ENCODE measurements around the gene TMCC1.

Gene TMCC1

DNA sequence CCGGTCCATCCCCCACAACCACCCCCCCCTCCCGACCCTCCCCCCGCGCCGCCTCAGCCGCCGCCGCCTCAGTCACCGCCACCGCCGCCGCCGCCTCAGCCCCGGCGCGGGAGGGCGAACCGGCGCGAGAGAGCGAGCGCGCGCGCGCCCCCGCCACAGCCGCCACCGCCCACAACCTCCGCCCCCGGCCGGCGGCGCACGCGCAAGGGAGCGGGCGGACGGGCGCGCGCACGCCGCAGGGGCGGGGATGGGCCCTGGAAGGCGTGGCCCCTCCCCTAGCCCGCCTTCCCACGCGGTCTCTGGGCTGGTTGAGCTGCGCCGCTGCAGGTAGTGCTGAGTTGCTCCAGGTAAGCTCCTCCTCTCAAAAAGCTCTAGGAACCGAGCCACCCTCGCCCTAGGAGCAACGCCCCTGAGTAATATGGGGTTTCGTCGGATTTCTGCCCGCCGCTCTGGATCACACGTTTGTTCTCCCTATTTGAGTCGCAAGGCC is at the start of gene TMCC1:
TSS of gene TMCC1 (minus strand) at position 131 of the 490 bp plus-strand sequence.
- peak within 1 kb of the TSS; percentile 86 for H3K4me3 ChIP-seq (ENCODE audit: control insufficient read depth, low read depth, low read length)
- DNase-seq (ENCODE audit: low read depth) = peak; percentile 7
- TF ChIP-seq, protein P1, sequence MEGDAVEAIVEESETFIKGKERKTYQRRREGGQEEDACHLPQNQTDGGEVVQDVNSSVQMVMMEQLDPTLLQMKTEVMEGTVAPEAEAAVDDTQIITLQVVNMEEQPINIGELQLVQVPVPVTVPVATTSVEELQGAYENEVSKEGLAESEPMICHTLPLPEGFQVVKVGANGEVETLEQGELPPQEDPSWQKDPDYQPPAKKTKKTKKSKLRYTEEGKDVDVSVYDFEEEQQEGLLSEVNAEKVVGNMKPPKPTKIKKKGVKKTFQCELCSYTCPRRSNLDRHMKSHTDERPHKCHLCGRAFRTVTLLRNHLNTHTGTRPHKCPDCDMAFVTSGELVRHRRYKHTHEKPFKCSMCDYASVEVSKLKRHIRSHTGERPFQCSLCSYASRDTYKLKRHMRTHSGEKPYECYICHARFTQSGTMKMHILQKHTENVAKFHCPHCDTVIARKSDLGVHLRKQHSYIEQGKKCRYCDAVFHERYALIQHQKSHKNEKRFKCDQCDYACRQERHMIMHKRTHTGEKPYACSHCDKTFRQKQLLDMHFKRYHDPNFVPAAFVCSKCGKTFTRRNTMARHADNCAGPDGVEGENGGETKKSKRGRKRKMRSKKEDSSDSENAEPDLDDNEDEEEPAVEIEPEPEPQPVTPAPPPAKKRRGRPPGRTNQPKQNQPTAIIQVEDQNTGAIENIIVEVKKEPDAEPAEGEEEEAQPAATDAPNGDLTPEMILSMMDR (IDR thresholded peaks at IDR 0.05; ENCODE audit: control insufficient read depth, insufficient read depth, low read depth, low read length, missing control alignments) = no peak

DNA sequence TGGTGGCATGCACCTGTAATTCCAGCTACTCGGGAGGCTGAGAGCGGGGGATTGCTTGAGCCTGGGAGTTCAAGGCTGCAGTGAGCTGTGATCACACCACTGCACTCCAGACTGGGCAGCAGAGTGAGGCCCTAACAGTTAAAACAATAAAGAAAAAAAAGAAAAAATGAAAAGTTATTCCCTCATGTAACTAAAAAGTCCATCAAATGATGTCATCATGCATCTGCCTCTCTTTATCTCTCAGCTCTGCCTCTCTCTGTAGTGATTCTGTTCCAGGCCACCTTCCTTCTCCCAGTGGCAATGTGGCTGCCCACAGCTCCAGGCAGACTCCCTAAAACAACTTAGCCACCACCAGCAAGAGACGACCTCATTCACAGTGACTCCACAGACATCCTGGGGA is 49.5 kb upstream of the TMCC1 start:
- DNase-seq (ENCODE audit: low read depth) = no peak
- H3K4me3 ChIP-seq (ENCODE audit: control insufficient read depth, low read depth, low read length) = no peak overlapping the region
- TF ChIP-seq, protein P1 (IDR thresholded peaks at IDR 0.05; ENCODE audit: control insufficient read depth, insufficient read depth, low read depth, low read length, missing control alignments) = no peak

DNA sequence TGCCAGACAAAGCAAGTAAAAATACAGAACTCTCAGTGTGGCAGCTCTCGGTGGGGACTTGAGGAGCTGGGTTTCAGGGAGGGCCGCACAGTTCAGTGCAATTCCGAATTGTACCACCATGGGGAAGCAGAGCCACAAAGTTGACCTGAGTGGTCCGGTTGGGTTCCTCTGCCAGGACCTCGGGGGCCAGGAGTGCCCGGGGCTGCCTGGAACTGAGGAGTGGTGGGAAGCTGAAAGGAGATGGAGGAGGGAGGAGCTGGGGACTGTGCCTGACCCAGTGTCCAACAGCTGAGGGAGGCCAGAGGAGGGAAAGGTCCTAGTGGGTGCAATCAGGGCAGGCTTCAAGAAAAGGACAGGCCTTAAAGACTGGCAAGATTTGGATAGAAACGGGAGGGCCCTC is 48.8 kb upstream of the TMCC1 start:
- TF ChIP-seq, protein P1 (IDR thresholded peaks at IDR 0.05; ENCODE audit: control insufficient read depth, insufficient read depth, low read depth, low read length, missing control alignments) = peak; percentile 85
- no peak for DNase-seq (ENCODE audit: low read depth)
- no peak overlapping the region for H3K4me3 ChIP-seq (ENCODE audit: control insufficient read depth, low read depth, low read length)

DNA sequence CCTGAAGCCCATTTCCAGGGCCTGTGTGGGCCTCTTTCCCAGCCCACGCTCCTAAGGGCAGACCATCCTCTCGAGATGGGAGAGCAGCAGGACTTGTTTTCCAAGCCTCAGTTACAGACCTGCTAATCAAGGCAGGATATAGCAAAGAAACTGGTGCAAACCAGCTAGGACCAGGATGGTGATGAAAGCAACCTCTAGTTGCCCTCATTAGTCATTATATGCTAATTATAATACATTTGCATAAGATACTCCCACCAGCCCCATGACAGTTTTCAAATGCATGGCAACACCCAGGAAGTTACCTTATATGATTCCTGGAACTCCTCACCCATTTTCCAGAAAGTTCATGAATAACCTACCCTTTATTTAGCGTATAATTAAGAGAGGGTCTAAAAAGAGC is 46.6 kb upstream of the TMCC1 start:
- no peak for DNase-seq (ENCODE audit: low read depth)
- no peak overlapping the region for H3K4me3 ChIP-seq (ENCODE audit: control insufficient read depth, low read depth, low read length)
- TF ChIP-seq, protein P1 (IDR thresholded peaks at IDR 0.05; ENCODE audit: control insufficient read depth, insufficient read depth, low read depth, low read length, missing control alignments) = no peak

DNA sequence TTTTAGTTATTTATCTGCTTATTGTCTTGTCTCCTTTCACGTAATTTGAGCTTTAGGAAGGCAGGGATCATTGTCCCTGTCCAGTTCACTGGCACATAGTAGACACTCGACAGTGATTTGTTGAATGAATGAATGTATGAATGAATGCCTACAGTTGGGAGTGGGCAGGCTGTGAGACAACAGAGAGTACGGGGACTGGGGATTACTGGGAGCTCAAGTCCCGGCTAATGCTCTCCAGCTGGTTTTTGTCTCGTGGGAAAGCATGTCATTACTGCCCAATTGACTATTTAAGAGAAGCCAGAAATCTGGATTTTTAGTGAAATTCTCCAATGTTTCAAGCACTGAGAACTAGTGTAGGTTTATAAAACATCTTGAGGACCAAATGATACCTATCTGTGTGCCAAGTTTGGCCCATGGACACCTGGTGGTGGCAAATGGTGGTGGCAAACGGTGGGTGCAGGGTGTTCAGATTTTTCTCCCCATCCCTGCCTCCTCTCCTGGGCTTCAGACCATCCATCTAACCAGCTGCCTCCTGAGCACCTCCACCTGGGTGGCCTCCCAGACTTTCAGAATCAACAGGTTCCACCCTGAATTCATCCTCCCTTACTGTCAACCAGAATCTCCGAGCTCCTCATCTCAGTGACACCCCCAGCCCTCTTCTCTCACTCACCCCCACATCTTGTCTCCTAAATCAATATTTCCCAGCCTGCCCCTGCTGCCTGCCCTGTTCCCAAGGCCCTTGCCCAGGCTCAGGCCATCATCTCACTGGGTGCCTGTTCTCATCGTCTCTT is 44.8 kb upstream of the TMCC1 start:
- no peak overlapping the region for H3K4me3 ChIP-seq (ENCODE audit: control insufficient read depth, low read depth, low read length)
- no peak for DNase-seq (ENCODE audit: low read depth)
- TF ChIP-seq, protein P1 (IDR thresholded peaks at IDR 0.05; ENCODE audit: control insufficient read depth, insufficient read depth, low read depth, low read length, missing control alignments) = no peak

DNA sequence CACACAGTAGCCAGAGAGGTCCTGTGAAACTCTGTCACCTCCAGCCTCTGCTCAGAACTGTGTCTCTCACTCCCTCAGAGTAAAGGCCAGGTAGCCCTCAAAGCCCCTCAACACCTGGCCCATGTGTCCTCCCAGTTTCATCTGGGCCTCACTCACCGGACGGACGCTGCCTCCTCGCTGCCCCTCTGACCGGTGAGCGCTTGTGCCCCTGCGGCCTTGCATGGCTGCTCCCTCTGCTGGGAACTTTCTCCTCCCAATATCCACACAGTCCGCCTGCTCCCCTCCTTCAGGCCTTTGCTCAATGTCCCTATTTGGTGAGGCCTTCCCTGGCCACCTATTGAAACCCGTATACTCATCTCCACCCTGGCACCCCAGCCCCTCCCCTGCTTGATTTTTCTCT is 44.2 kb upstream of the TMCC1 start:
- H3K4me3 ChIP-seq (ENCODE audit: control insufficient read depth, low read depth, low read length) = no peak overlapping the region
- TF ChIP-seq, protein P1 (IDR thresholded peaks at IDR 0.05; ENCODE audit: control insufficient read depth, insufficient read depth, low read depth, low read length, missing control alignments) = no peak
- DNase-seq (ENCODE audit: low read depth) = no peak

Data from AG09309 (cell line).